Sciatic nerve (tissue), 2 donors: ENCODE results near the gene FGGY. TPM values are rescaled to one million over a fixed set of nuclear protein-coding genes. Genes with fewer than 3 reads are reported as not detected.
"Not testable (repeated sequence)": the region's sequence is repeated elsewhere in the genome, so short reads cannot be mapped to it uniquely, and the experiment has no call there.

Source experiments
- ATAC-seq: fragments of 200-7000 bp; cut with Tn5 transposase; one replicate; pipeline ENCODE4 v1.9.1; 2020; ENCODE audit warnings: mild to moderate bottlenecking, moderate library complexity
- DNase-seq: peaks from one replicate; pipeline ENCODE4 v3.0.0-alpha.2; 2020; ENCODE audit warnings: low spot score
- intact Hi-C: fragments of 100-400 bp; cut with DNase I; formaldehyde crosslinking; loops from one replicate; pipeline ENCODE4 v1.14.2; 2022
- total RNA-seq: library from RNA; stranded (reverse); fragmentation: NEBNext Ultra II Directional; extraction: Animal tissue kit (Norgen Biotek cat#: 25700); gene quantifications from one replicate; pipeline ENCODE4 v1.2.1, GENCODE V29; 2021
- donor health status: DM: no; HTN: no; CAD: no.
- donor health status: DM: no; HTN: no; CAD: no.

FGGY gene
- total RNA-seq, 1 donor from 2014 or later, result 41.1 TPM

DNA sequence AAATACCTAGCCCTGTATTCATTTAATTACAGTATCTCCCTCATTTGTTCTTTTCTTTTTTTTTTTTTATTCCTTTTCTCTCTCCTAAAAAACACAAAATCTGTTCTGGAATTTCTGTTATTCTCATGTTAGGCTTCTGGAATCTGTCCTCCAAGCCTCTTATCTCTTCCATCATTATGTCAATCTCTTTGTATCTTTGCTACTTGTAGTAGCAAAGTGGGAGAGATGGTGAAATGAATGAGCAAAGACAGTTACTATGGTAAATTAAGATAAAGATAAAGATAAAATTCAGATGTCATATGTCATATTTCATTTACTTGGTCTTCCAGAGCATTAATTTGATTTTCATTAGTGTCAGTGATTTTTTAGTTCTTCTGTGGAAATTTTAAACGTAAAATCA lies 155.1 kb downstream of the FGGY start:
- no peak for DNase-seq
- no peak for ATAC-seq
- intact Hi-C loops, result no loop called here

DNA sequence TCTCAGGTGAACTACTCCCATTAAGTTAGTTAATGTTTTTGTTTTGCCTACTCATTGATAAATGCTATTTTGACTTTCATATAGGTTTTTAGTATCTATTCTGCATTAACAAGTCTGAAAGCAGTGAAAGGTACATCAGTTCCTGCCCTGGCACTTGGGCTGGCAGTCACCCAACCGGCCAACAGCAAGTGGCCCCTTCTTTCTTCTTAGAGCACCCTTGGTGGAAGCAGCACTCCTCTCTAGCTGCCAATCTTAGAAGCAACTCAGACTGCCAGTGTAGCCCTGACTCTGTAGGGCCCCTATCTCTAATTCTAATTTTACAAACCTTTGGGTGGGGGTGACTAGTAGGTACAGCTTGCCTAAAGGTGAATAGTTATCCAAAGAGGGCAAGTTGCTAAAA lies 155.7 kb downstream of the FGGY start:
- DNase-seq (no peak), ATAC-seq (no peak)
- intact Hi-C loops, result no loop called here

- no peak for ATAC-seq
- no peak for DNase-seq
- intact Hi-C loops, result no loop called here
Observed at GRCh38 chr1:59453297-59453968, 156.5 kb downstream of the FGGY start.

- DNase-seq, result no peak
- intact Hi-C loops, result no loop called here
- ATAC-seq, result no peak
Observed at GRCh38 chr1:59455206-59455605, 158.3 kb downstream of the FGGY start.

DNA sequence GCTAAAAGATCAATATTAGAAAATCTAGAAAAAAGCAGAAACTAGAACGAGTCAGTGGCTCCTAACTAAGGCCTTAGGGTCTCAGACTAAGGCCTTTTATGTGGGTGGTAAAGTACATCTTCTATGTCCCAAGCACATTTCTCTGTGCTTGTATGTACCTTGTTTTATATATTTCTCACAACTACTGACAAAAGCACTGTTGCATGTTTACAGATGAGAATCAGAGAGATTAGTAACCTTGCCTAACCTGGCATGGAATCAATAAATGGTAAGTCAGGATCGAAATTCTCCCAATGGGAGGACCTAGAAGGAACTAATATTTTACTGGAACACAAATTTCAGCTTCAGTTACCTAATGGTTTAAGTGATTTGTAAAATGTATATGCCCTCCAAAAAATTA lies 160.9 kb downstream of the FGGY start:
- ATAC-seq (no peak), DNase-seq (no peak)
- intact Hi-C loops, result no loop called here

- no peak for DNase-seq
- intact Hi-C loops, result no loop called here
- ATAC-seq, result no peak
Observed at GRCh38 chr1:59458884-59459283, 162.0 kb downstream of the FGGY start.

GRCh38 chr1:59462942-59463341 lies 166.0 kb downstream of the FGGY start:
- ATAC-seq, intact Hi-C loops: not testable (repeated sequence)

GRCh38 chr1:59465478-59465877 lies 168.6 kb downstream of the FGGY start:
- intact Hi-C loops, DNase-seq, ATAC-seq: not testable (repeated sequence)

More at GRCh38 chr1:59462942-59463341, 166.0 kb downstream of the FGGY start:
- not testable (repeated sequence) for DNase-seq

DNA sequence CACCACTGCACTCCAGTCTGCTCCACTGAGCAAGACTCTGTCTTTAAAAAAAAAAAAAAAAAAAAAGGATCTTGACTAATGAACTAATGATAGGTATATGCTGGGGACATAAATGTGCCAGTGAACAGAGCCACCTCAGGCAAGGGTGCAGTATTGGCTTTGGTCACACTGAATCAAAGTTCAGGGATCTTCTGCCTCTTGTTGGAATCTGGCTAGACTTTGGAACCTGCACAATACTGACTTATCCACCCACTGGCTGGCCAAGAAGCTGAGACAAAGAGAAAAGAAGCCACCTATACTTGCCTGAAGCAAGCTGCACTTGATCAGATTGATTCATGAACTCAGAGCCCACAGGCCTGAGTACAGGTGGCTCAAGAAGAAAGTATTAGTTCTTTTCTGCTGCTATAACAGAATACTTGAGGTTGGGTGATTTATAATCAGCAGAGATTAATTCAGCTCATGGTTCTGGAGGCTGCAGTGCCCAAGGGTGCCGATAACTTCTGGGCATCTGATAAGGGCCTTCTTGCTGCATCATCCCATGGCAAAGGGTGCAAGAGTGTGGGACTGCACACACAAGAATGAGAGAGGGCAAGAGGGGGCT lies 172.0 kb downstream of the FGGY start:
- intact Hi-C loops, result no loop called here
- DNase-seq (no peak), ATAC-seq (no peak)

- DNase-seq, intact Hi-C loops, ATAC-seq: not testable (repeated sequence)
Observed at GRCh38 chr1:59471991-59472570, 175.2 kb downstream of the FGGY start.

- intact Hi-C loops, result no loop called here
- no peak for ATAC-seq
- no peak for DNase-seq
Observed at GRCh38 chr1:59473831-59474230, 176.9 kb downstream of the FGGY start.

GRCh38 chr1:59474496-59474895 lies 177.6 kb downstream of the FGGY start:
- ATAC-seq (no peak), DNase-seq (no peak)
- intact Hi-C loops, result no loop called here

- ATAC-seq (no peak), DNase-seq (no peak)
- intact Hi-C loops, result no loop called here
Observed at GRCh38 chr1:59475737-59476136, 178.8 kb downstream of the FGGY start.

DNA sequence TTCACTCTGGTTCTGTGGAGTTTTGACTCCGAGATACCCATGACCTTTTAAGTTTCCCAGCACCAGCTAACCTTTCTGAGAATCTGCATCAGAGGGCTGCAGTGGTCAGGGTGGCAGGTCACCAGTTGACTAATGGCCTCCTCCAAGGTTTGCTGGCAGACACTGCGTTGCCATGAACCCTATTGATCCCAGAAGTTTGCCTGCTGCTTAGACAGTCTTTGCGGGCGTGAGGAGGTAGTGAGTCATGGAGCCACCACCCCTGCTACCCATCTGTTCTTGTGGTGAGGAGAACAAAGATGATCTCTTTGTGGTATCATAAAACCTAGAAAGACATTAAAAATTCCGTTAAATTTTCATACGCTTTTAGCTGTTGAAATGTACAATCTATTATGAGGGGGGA lies 180.4 kb downstream of the FGGY start:
- intact Hi-C loops, result no loop called here
- DNase-seq, result no peak
- no peak for ATAC-seq

- ATAC-seq, result no peak
- no peak for DNase-seq
- intact Hi-C loops, result no loop called here
Observed at GRCh38 chr1:59477867-59478266, 181.0 kb downstream of the FGGY start.

GRCh38 chr1:59478822-59479221 lies 181.9 kb downstream of the FGGY start:
- ATAC-seq (no peak), DNase-seq (no peak)
- intact Hi-C loops, result no loop called here

DNA sequence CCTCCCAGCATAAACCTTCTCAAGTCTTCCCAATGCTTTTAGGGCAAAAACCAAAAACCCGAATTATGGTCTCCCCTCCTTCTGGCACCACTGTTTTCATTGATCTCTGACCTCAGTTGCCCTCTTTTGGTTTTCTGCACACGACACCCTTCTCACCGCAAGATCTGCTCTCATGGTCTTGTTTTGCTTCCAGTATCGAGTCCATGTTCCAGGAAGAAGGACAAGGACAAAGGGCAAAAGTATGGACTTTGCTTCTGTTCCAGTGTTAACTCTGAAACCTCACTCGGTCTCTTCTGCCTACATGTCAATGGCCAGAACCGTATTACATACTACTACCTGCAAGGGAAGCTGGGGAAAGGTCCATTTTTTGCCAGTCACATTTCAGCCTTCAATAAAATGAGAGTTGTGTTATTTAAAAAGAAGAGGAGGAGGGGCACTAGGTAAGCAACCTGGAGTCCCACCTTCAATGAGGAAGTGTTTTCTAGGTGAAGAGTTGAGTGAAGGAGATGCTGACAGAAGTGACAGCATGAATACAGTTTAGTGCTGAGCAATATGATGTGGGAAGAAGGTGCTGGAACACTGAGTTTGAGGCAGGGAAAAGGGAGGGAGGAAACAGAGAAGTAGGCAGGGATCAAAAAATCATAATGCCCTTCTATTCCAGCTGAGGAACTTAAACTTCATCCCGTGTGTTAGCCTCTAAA lies 183.4 kb downstream of the FGGY start:
- ATAC-seq, result no peak
- intact Hi-C loops, result no loop called here
- DNase-seq, result no peak

- intact Hi-C loops, result no loop called here
- DNase-seq (no peak), ATAC-seq (no peak)
Observed at GRCh38 chr1:59481881-59482505, 185.1 kb downstream of the FGGY start.

DNA sequence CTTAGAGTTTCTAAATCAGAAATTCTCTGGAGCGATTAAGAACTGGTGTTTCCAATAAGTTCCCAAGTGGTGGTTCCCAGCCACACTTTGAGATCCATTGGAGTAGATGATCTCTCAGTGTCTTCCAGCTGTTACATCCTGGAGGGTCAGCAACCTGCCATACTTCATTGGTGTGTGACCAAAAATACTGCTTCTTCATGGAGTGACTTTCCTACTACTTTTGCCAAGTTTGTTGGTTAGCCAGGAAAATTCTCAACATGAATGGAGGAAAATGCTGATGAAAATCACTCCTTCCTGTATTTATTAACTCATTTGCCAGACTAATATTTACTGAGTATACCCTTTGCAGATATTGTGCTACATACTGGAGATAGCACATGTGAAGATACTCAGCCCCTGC lies 186.1 kb downstream of the FGGY start:
- ATAC-seq (no peak), DNase-seq (no peak)
- intact Hi-C loops, result no loop called here

DNA sequence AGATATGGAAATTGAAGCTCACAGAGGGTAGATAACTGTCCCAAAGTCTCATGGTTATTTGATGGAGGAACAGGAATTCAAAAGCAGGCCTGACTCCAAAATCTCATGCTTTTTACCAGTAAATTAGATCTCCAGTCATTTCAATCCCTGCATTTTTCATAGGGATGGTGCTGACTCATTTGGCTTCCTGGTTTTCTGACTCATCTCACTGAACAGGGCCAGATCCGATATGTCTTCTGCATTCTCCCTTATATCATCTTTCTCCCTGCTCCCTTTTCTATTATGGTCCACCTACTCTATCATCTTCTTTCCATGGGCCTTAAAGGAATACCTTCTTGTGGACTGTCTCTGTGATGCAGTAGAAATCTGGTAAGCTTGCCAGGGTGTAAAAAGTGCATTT lies 187.2 kb downstream of the FGGY start:
- intact Hi-C loops, result no loop called here
- no peak for DNase-seq
- ATAC-seq, result no peak
